CMK (cell line): ENCODE data around the gene VANGL1.

Source experiments
- DNase-seq: peaks from one replicate; pipeline ENCODE4 v3.0.0-alpha.2; 2010; ENCODE audit warnings: low read depth

VANGL1 gene

DNA sequence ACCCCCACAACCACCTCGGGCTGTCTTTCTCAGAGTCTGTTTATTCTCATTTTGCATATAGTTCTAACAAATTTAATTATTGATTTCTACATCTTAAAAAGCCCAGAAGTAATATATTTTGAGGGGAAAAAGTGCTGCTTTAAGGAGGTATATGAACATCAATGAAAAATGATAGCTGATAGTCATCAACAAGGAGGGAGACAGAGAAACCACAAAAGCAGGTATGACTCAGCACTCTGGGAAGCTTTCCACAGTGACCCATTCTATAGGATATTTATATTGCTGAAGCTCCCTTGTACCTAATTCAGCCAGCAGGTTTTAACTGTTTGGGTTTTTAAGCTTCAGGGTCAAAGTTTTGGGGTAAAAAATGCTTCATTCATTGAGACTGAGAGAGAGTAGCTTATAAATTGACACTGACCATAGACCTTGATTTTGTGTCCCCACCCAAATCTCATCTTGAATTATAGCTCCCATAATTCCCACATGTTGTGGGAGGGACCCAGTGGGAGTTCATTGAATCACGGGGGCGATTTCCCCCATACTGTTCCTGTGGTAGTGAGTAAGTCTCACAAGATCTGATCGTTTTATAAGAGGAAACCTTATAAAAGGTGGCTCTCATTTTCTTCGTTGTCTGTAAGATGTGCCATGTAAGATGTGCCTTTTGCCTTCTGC, 27.4 kb downstream of the VANGL1 start:
- DNase-seq = no peak

DNA sequence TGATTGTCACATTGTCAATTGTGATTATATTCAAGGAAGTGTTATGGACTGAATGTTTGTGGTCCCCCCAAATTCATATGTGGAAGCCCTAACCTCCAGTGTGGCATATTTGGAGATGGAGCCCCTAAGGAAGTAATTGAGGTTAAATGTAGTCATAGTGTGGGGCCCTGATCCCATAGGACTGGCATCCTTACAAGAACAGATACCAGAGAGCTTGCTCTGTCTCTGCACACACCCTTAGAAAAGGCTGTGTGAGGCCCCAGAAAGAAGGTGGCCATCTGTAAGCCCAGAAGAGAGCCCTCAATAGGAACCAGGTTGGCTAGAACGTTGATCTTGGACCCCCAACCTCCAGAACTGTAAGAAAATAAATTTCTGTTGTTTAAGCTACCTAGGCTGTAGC, 28.1 kb downstream of the VANGL1 start:
- DNase-seq = no peak

DNA sequence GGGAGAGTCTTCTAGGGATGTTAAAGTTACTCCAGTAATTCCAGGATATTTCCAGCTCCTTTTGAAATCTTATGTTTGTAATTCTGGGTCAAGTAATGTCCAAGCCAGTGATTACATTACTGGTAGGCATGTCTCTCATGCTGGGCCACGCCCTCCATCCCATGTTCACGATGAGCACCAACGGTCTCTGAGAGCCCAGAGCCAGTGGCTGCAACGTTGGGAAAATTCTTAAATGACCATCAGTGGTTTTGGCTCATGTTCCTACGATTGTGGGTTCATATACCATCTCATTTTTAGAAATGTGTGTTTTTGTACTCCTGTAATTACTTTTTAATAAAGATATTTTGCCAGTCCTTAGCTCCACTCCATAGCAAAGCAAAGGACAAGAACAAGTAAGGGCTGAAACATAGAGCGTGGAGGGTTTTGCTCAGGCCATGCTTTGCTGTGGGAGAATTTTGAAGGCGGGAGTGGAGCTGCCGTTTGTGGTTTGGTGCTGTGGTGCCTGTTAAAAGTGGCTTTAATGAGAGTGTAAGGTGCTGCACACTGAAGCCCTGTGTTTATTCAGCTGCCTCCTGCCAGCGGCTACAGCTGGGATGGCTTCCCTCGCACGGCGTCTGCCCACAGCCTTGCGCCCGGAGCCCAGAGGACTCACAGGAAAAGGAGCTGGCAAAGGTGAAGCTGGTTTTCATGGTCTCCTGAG, 28.9 kb downstream of the VANGL1 start:
- DNase-seq = no peak

DNA sequence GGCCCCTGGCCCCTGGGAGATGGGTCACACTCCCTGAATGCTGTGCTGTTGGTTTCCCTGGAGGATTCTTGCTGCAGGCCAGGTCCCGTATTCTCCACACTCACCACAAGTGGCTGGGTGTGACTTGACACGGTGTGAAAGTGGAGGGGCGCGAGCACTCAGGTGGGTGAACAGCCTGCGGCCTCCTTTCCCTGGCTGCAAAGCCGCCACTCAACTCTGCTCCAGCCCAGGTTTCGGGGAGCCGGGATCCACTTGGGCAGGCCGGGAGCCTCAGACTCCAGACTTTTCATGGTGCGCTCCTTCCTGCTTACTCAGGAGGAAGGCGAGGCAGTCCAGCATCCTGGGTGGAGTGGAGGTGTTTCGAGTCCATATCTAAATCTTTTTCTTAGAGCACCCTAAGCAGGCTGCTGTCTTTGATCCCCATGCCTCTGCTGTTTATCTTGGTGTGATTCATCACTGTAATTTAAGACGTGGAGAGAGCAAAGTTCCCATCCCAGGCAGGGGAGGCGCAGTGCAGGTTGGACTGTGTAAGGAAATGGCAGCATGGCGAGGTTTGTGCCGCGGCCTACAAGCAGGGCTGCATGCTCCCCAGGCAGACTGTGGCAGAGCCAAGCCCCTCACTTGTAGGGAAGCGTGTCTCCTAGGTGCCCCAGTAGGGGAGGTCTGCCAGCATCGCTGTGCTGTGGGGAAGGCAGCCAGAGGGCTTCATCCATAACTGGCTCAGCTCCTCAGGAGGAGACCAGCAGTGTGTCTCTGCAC, 29.6 kb downstream of the VANGL1 start:
- DNase-seq = no peak

DNA sequence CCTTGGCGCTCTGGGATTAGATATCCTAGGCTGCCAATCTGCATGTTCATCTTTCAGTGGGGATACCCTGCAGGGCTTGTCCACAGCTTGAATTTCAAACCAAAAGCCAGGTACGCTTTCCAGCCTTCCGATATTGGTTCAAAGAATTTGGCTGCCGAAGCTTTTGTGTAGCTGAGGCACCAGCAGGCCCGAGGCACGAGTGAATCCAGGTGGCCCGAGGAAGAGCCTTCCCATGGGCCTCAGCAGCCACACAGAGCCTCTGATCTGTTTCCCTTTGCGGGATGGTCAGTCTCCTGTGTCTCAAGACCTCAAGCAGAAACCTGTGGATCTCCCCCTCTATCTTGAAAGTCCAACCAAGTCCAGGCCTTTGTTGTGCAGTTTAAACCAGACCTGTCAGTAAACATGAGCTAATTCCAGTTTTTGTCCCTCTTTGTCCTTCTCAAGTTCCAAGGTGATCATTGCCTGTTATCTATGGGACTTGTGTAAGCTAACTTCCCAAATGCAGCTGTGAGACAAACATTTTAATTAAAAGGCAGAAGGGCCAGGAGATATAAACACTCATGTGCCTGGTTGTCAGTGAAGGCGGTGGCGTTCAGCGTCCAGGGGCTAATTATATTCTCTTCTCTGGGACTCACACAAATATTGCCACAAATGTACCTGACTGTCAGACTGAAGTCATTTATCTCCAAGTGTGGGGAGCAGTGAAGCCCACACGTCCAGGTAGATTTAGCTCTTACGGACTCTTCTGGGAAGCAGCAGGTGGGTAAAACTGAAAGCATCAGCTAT, 30.6 kb downstream of the VANGL1 start:
- DNase-seq = no peak

DNA sequence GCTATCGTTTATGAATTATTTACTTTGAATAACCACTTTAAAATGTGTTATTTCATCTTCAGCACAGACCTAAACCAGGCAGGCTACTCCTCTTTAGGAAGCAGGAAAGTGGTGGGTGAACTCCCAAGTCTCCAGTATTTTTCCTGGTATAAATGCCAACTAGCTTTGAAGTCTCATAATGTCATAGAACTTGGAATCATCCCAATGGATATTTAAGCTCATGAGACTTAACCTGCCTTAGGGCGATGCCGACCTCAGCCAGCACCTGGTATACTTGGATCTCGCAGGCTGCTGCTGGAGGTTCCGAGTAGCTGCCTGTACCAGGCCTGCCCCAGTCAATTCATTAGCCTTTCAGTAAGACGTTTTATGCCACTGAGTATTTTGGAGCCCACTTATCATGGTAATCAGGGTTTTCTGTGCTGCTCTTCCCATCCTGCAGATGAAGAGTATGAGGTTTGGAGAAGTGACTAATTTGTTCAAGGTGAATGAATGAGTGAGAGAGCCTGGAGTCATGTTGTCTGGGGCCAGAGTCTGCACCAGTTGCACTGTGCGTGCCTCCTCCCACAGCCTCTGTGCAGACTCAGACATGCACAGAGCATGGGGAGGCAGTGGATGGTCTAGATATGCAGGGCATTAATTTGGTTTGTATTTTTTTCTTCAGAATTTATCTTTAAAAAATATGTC, 34.9 kb downstream of the VANGL1 start:
- DNase-seq = no peak

DNA sequence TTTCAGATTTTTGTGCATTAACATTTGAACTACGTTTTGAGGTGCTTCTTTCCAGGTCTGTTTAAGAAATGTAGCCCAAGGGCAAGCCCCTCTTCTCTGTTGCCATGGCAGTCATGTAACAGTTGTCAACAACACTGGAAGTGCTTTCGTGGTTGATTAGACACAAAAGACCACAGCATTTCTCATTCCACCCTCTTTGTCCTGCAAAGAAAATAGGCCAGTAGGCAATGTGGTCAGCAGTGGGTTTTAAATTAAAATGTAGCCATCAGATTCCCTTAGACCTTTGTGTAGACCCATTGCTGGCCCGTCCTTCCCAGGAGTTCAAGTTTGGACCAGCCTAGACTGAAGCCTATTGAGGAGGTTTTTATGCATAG, 35.4 kb downstream of the VANGL1 start:
- no peak for DNase-seq

DNA sequence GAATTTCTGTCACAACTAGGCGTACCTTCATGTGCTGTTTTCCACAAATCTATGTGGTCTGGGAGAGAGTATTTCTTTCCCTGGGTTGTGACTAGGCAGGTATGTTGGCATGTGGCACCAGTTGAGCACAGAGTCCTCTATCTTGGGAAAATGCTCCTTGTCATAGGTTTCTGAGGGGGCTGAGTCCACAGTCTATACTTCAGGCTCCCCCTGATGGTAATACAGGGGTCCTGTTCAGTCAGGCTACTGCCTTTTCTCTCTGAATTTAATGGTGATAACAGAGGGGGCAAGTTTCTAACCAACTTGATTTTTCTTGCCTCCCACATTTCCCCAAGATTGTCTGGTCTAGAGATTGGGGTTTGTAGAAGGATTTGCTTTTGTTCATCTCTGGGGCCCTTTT, 35.8 kb downstream of the VANGL1 start:
- no peak for DNase-seq

DNA sequence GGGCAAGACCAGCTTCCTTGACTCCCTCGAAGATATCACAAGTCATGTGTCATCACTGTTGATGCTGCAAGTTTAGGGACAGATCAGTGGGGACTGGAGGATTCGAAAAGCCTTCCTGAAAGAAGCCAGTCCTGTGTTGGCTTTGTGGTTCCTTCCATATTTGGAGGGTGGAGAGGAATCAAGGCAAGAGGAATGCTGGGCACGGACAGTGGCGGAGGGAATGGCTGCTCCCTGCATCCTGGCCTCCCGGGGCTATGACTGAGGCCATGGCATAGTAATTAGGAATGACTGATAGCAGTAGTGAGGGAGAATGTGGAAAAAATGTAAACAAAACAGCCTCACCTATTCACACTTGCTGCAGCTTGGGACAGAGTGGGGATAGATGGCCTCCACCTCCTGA, 36.4 kb downstream of the VANGL1 start:
- DNase-seq = no peak

DNA sequence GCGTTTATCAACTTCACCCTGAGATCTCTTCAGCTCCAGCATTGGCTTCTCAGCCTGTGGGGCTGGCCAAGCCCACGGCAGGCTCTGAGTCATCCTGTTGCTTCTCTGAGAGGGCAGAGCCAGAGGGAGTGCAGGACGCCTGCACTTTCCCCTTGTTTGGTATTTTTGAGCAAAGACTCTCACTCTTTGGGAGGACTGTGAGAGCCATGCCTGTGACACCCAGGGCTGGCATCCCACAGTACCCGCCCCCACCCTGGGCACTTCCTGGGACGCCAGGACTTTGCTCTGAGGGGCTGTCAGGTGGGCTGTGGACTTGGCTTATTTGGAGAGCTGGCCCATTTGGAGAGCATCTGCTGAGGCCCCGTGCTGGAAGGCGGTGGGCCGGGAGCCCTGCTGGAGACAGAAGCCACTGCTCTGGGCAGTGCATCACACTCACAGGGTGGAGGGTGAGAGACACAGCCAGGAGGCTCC, 37.4 kb downstream of the VANGL1 start:
- DNase-seq = no peak

DNA sequence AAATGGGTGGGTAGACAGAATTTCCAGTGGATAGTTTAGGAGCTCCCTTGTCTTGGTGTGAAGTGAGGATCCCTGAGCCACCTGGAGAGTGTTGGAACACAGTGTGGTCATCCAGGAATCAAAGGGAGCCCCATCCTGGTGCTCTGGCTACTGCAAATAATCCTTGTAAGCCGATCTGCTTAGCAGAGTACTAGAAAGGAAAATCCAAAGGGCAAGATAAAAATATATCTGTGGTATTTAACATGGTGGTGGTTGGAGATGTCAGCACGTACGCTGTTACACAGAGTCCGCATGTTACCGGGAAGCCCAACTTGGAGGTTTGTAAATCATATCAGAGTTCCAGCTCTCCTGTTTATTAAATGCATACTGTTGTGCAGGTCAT, 39.0 kb downstream of the VANGL1 start:
- DNase-seq = no peak

DNA sequence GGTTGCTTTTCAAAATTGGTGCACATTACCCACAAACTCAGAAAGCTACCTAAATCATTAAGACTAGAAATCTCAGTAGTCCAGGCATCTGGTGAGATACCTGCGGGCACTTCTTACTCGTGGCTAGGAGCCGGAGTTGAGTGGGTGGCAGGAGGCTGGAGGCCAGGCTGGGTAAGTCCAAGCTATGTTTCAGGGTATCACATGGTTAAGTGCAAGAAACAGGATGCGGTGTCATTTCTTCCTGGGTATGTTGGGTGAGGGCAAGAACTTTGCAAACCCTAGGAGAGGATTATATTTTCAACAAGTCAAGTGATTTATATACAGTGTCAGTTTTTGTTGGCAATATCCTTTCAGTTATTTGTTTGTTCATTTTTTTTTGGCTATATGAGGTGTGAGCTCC, 41.0 kb downstream of the VANGL1 start:
- no peak for DNase-seq

DNA sequence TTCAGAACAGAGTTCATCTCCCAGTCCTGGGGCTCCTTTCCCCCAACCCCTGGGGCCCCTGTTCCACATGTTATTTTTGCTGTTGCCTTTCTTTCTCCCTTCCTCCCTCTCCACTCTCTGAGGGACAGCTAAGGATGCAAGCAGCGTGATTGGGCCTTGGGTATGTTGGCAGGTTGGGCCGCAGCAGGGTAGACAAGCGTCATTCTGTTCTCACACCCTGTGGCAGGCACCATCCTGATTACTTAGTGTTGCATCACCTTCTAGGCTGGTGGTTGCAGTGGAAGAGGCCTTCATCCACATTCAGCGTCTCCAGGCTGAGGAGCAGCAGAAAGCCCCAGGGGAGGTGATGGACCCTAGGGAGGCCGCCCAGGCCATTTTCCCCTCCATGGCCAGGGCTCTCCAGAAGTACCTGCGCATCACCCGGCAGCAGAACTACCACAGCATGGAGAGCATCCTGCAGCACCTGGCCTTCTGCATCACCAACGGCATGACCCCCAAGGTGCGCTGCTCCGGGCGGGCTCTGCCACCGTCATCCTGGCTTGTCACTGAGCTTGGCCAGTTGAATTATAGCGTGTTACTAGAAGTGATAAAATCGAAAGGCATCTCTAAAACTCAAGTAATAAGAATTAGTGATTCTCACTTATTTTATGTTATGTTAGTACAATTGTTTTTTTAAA, 43.4 kb downstream of the VANGL1 start:
- no peak for DNase-seq

DNA sequence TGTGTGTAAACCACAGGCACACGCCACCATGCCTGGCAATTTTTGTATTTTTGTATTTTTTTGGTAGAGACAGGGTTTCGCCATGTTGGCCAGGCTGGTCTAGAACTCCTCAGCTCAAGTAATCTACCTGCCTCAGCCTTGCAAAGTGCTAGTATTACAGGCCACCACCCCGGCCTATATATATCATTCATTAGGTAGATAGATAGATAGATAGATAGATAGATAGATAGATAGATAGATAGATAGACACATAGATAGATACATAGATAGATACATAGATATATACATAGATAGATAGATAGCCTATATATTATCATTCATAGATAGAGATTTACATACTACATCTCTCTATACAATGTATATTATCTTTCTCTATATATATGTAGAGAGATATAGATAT, 46.0 kb downstream of the VANGL1 start:
- no peak for DNase-seq

DNA sequence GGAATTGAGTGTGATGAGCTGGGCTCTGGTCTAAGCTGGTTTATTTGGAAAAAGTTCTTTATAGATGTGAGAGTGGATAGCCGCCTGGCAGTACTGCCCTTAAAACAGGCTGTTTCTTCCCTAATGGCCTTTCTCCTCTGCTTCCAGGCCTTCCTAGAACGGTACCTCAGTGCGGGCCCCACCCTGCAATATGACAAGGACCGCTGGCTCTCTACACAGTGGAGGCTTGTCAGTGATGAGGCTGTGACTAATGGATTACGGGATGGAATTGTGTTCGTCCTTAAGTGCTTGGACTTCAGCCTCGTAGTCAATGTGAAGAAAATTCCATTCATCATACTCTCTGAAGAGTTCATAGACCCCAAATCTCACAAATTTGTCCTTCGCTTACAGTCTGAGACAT, 49.2 kb downstream of the VANGL1 start:
- no peak for DNase-seq

DNA sequence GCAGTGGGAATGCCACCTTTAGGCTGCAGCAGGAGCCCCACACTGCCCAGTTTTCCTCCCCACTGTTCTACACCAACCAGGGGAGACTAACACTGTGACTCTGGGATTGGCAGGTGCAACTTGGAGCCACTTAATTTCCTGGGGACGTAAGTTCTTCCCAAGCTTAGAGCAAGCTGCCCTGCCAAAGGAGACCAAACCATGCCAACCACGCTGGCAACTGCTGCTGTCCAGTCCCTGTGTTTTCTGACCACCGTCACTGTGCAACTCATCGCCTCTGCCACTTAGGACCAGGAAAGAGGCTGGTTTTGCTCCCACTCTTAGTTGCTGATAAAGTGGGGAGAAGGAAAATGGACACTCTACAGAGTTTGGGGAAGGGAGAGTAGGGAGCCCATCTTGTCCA, 50.5 kb downstream of the VANGL1 start:
- no peak for DNase-seq

DNA sequence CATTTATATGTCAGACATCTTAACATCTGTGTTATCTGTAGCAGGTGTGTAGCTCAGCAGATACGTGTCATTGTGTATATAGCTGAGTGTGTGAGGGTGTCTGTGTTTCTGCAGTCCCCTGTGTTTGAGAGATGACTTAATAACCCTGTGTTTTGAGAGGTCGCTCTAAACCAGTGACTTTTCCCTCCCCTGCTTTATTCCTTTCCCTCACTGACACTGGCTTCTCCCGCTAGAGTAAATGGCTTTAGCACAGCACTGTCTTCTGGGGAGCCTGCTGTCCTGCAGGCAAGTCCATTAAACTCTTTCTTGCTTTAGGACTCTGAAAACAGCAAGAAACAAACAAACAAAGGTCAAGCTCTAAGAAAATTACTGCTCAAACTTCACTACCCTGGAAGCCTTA, 53.0 kb downstream of the VANGL1 start:
- no peak for DNase-seq

DNA sequence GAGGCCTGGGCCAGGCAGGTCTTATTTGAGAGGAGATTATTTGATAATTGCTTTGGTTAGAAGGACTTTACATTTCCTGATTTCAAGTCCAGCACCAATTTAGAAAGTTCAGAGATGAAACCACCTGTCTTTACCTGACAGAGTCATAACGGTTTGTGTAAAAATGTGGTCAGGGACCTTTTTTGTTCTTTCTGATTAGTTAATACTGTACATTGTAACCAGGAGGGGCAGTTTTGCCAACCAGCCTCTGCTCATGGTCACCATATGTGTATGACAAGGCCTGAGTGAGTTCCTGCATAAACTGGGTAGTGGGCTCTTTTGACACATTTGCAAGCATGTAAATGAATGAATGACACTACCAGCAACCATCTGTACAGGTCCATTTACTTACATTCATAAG, 55.8 kb downstream of the VANGL1 start:
- DNase-seq = no peak

DNA sequence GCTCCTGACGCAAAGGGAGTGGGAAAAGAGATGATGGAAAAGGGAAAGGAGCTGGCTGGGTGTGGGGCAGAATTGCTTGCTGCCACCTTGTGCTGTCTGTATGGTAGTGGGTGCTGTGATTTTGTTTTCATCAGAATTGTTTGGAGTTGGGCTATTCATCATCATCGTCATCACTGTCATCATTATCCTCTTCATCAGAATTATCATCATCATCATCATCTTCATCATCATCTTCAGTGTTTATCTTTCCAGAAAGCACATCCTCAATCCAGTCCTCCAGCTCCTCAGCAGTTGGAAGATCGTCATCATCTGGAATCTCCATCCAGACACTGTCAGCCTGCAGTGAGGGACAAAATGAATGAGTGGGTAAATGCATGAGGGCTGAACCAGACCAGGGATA, 59.3 kb downstream of the VANGL1 start:
- DNase-seq = no peak

DNA sequence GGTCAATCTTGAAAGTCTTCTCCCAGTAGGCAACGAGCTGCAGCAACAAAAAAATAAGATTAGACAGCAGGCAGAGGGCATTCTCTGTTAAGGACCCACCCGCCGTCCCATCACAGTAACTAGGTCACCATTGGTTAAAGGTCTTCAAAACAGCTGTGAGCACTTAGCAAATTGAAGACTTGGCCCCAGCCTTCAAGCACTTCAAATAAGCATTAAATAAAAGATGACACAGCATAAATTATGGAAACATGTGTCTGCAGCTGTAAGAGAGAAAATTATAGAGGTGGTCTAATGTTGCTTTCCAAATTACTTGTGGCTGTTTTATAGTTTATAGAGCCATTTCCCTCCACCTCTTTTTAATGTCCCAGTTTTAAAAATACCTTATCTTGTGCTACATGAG, 61.2 kb downstream of the VANGL1 start:
- no peak for DNase-seq
